ENCODE data around the gene ZNF564. TPM values are rescaled to one million over a fixed set of nuclear protein-coding genes. Genes with fewer than 3 reads are reported as not detected.

The ZNF564 gene
- total RNA-seq, 1 experiment from 2014 or later: 6.1 TPM

DNA sequence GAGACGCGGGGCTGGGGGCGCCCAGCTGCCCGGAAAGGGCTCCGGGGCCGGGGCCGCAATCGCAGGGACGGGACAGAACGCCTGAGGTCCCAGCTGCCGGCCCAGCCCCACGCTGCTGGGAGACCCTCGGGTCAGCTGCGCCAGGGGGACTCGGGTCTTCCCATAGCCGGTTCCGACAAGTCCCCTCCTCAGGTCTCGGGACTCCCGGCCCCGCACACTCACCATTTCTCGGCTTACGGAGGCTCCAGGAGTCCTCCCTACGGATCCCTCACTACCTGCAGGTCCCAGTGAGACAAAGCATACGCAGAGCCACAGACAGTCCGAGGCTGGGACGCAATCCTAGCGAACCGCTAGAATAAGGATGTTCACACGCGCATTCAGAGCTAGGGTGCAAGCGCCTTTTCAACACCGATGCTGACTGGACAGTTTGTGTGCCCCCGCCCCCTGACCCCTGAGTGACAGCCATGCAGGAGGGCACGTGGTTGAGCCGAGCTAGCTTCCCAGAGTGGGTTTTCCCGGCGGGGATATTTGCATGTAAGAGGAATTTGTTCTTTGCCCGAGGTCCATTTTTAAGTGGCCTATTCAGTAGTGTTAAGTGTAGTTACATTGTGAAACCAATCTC is 45.8 kb upstream of the ZNF564 start:
- no peak for TF ChIP-seq TCF7L2 (IDR thresholded peaks at IDR 0.05; ENCODE audit: borderline replicate concordance, extremely low read depth, insufficient read depth, insufficient read length)
- no peak for TF ChIP-seq EZH2 (IDR thresholded peaks at IDR 0.05)
- TF ChIP-seq RAD21 (IDR thresholded peaks at IDR 0.05; ENCODE audit: low read depth): no peak
- no peak overlapping the region for H3K4me3 ChIP-seq (replicated peaks in 1 of 2; ENCODE audit: low read depth in 1 of 2, low read length in 2 of 2)
- H3K79me2 ChIP-seq (ENCODE audit: insufficient read depth, low read length): no peaks in the 10 kb centered on the region
- no peak overlapping the region for H3K4me2 ChIP-seq (ENCODE audit: low read length)
- H3K4me1 ChIP-seq (ENCODE audit: control insufficient read depth in 1 of 2, insufficient read depth in 2 of 2, low read length in 2 of 2): no peaks in the 10 kb centered on the region
- no peak overlapping the region for H2AFZ ChIP-seq (ENCODE audit: low read depth, low read length, poor library complexity, severe bottlenecking)
- H3K9ac ChIP-seq (ENCODE audit: low read length): no peak overlapping the region
- no TSS peak for BruUV-seq (replicated peaks)
- H3K27me3 ChIP-seq (ENCODE audit: insufficient read depth, low read length): no peaks in the 10 kb centered on the region
- ChIA-PET POLR2A (no interaction called here), CTCF (no interaction called here), RAD21 (ENCODE audit: low non-redundant PET in 1 of 2, low total read pairs in 2 of 2, uncharacterized antibody in 2 of 2, unreplicated experiment in 2 of 2) (interaction anchor here in 1 of 2 experiments (0.6 kb wide), 1 partner anchor 10 kb away, joined by 3 read pairs; no protein-coding TSS in a partner anchor)
- no peak overlapping the region for H3K27ac ChIP-seq (ENCODE audit: low read depth, low read length)
- ATAC-seq: no peak
- DNase-seq (ENCODE audit: low read depth, low spot score): no peak
- no peaks in the 10 kb centered on the region for H3K36me3 ChIP-seq (ENCODE audit: control insufficient read depth in 1 of 2, insufficient read depth in 2 of 2, low read length in 2 of 2)
- intact Hi-C loops (cut with micrococcal nuclease): no loop called here
- H4K20me1 ChIP-seq (ENCODE audit: insufficient read depth): no peaks in the 10 kb centered on the region
- H3K9me2 ChIP-seq (ENCODE audit: insufficient read depth): no peaks in the 10 kb centered on the region
- H3K9me3 ChIP-seq (ENCODE audit: control insufficient read depth in 1 of 2, insufficient read depth in 1 of 2, low read depth in 1 of 2, low read length in 2 of 2): no peaks in the 10 kb centered on the region

DNA sequence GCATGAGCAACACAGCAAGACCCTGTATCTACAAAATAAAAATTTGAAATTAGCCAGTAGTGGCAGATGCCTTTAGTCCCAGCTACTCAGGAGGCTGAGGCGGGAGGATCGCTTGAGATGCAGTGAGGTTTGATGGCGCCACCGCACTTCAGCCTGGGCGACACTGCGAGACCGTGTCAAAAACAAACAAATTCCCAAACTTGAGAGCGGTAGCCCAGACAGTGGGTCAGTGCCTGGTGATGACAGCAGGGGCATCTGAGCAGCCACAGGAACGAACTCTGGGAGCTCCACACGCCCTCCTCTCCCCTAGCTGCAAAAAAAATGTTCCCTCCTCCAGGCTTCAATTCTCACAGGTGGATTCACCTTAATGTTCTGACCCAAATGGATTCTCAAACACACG is 45.2 kb upstream of the ZNF564 start:
- no peak for TF ChIP-seq JUND (IDR thresholded peaks at IDR 0.05)
- TF ChIP-seq ELF1 (IDR thresholded peaks at IDR 0.05; ENCODE audit: borderline replicate concordance, low read depth): no peak
- no peak for TF ChIP-seq SRF (IDR thresholded peaks at IDR 0.05; ENCODE audit: low read depth)
- no peak for TF ChIP-seq SP1 (IDR thresholded peaks at IDR 0.05; ENCODE audit: low read depth)
- no peak for TF ChIP-seq POLR2AphosphoS5 (IDR thresholded peaks at IDR 0.05; ENCODE audit: low read depth, low read length)
- no peak for TF ChIP-seq YY1 (IDR thresholded peaks at IDR 0.05; ENCODE audit: extremely low read depth, insufficient replicate concordance, low read depth, low read length)
- no peak for TF ChIP-seq ZNF274 (IDR thresholded peaks at IDR 0.05; ENCODE audit: low read depth, low read length)
- Histone ChIP-seq H3K9ac (ENCODE audit: low read length) (no peak overlapping the region), H3K27me3 (ENCODE audit: insufficient read depth, low read length) (no peaks in the 10 kb centered on the region), H3K9me2 (ENCODE audit: insufficient read depth) (no peaks in the 10 kb centered on the region), H3K4me3 (replicated peaks in 1 of 2; ENCODE audit: low read depth in 1 of 2, low read length in 2 of 2) (no peak overlapping the region), H3K27ac (ENCODE audit: low read depth, low read length) (no peak overlapping the region), H3K4me2 (ENCODE audit: low read length) (no peak overlapping the region), H2AFZ (ENCODE audit: low read depth, low read length, poor library complexity, severe bottlenecking) (no peak overlapping the region), H4K20me1 (ENCODE audit: insufficient read depth) (no peaks in the 10 kb centered on the region), H3K4me1 (ENCODE audit: control insufficient read depth in 1 of 2, insufficient read depth in 2 of 2, low read length in 2 of 2) (no peaks in the 10 kb centered on the region), H3K9me3 (ENCODE audit: control insufficient read depth in 1 of 2, insufficient read depth in 1 of 2, low read depth in 1 of 2, low read length in 2 of 2) (no peaks in the 10 kb centered on the region), H3K36me3 (ENCODE audit: control insufficient read depth in 1 of 2, insufficient read depth in 2 of 2, low read length in 2 of 2) (no peaks in the 10 kb centered on the region), H3K79me2 (ENCODE audit: insufficient read depth, low read length) (no peaks in the 10 kb centered on the region)
- POLR2A ChIA-PET: no interaction called here
- RAD21 ChIA-PET (ENCODE audit: low non-redundant PET in 1 of 2, low total read pairs in 2 of 2, uncharacterized antibody in 2 of 2, unreplicated experiment in 2 of 2): interaction anchor here in 1 of 2 experiments (0.6 kb wide), 1 partner anchor 10 kb away, joined by 3 read pairs; no protein-coding TSS in a partner anchor
- no TSS peak for BruUV-seq (replicated peaks)
- DNase-seq (ENCODE audit: low read depth, low spot score) (no peak), ATAC-seq (no peak)
- intact Hi-C loops (cut with micrococcal nuclease): no loop called here
- CTCF ChIA-PET: no interaction called here
